Glutamatergic neuron (in vitro differentiated cells): ENCODE data around the gene DOC2B. TPM values are rescaled to one million over a fixed set of nuclear protein-coding genes. Genes with fewer than 3 reads are reported as not detected.

Experiments used
- DNase-seq: peaks from one replicate; pipeline ENCODE4 v3.0.0; 2022
- H3K27ac Mint-ChIP-seq: one replicate; pipeline ENCODE4 v1.8.0; 2020; ENCODE audit warnings: mild to moderate bottlenecking, mixed read lengths, inconsistent platforms; ENCODE audit not compliant: unreplicated experiment
- H3K27me3 Mint-ChIP-seq: one replicate; pipeline ENCODE4 v1.8.0; 2020; ENCODE audit warnings: mild to moderate bottlenecking, moderate library complexity, mixed read lengths, inconsistent platforms; ENCODE audit not compliant: unreplicated experiment
- H3K36me3 Mint-ChIP-seq: one replicate; pipeline ENCODE4 v1.8.0; 2020; ENCODE audit warnings: mild to moderate bottlenecking, mixed read lengths, inconsistent platforms; ENCODE audit not compliant: unreplicated experiment
- H3K4me1 Mint-ChIP-seq: one replicate; pipeline ENCODE4 v1.8.0; 2020; ENCODE audit warnings: mild to moderate bottlenecking, low read depth, mixed read lengths, inconsistent platforms; ENCODE audit not compliant: unreplicated experiment
- H3K4me3 Mint-ChIP-seq: one replicate; pipeline ENCODE4 v1.8.0; 2020; ENCODE audit warnings: mild to moderate bottlenecking, mixed read lengths, inconsistent platforms; ENCODE audit not compliant: unreplicated experiment
- H3K9me3 Mint-ChIP-seq: one replicate; pipeline ENCODE4 v1.8.0; 2020; ENCODE audit warnings: mild to moderate bottlenecking, moderate library complexity, mixed read lengths, inconsistent platforms; ENCODE audit not compliant: unreplicated experiment
- CTCF ChIP-seq: fragments of 200-600 bp; sonication (generic); IDR thresholded peaks from one replicate; pipeline ENCODE4 v1.5.0; 2021; ENCODE audit not compliant: partially characterized antibody, unreplicated experiment
- total RNA-seq: library from RNA; stranded (reverse); fragmentation: NEBNext Ultra II Directional; extraction: Animal tissue kit (Norgen Biotek cat#: 25700); gene quantifications from one replicate; pipeline ENCODE4 v1.2.1, GENCODE V29; 2021; ENCODE audit not compliant: unreplicated experiment

The DOC2B gene
- total RNA-seq, 1 donor from 2014 or later, result 109 TPM

GRCh38 chr17:192666-193425 lies 11.4 kb upstream of the DOC2B start:
- TF ChIP-seq CTCF, result no peak
- Mint-ChIP-seq H3K27ac (no peak overlapping the region), H3K36me3 (no peaks in the 10 kb centered on the region), H3K9me3 (no peaks in the 10 kb centered on the region), H3K27me3 (peaks cover 2% of the 10 kb centered on the region), H3K4me1 (no peaks in the 10 kb centered on the region), H3K4me3 (no peak overlapping the region)
- DNase-seq, result no peak

GRCh38 chr17:189444-189843 lies 8.0 kb upstream of the DOC2B start:
- Mint-ChIP-seq H3K9me3 (no peaks in the 10 kb centered on the region), H3K27ac (no peak overlapping the region), H3K4me1 (peaks cover 3% of the 10 kb centered on the region), H3K4me3 (peak overlapping the region; percentile 25), H3K36me3 (no peaks in the 10 kb centered on the region), H3K27me3 (no peaks in the 10 kb centered on the region)
- DNase-seq, result no peak
- no peak for TF ChIP-seq CTCF

GRCh38 chr17:187130-187529 lies 5.7 kb upstream of the DOC2B start:
- Mint-ChIP-seq H3K4me3 (no peak overlapping the region), H3K27me3 (peaks cover 7% of the 10 kb centered on the region), H3K9me3 (peaks cover 14% of the 10 kb centered on the region), H3K36me3 (no peaks in the 10 kb centered on the region), H3K27ac (no peak overlapping the region), H3K4me1 (peaks cover 17% of the 10 kb centered on the region)
- TF ChIP-seq CTCF, result no peak
- no peak for DNase-seq

- no peak for DNase-seq
- Mint-ChIP-seq H3K4me1 (peaks cover 19% of the 10 kb centered on the region), H3K36me3 (no peaks in the 10 kb centered on the region), H3K4me3 (no peak overlapping the region), H3K27ac (no peak overlapping the region), H3K27me3 (peaks cover 11% of the 10 kb centered on the region), H3K9me3 (peaks cover 17% of the 10 kb centered on the region)
- TF ChIP-seq CTCF, result no peak
Measured at GRCh38 chr17:185445-186138, 4.1 kb upstream of the DOC2B start.

- Mint-ChIP-seq H3K4me1 (peaks cover 23% of the 10 kb centered on the region), H3K27me3 (peaks cover 12% of the 10 kb centered on the region), H3K4me3 (peak overlapping the region; percentile 74), H3K36me3 (no peaks in the 10 kb centered on the region), H3K9me3 (peaks cover 19% of the 10 kb centered on the region), H3K27ac (peak overlapping the region; percentile 90)
- DNase-seq, result no peak
- no peak for TF ChIP-seq CTCF
Measured at GRCh38 chr17:183021-183420, 1.6 kb upstream of the DOC2B start.
